Measurements from ENCODE around the gene TRMO. TPM values are rescaled to one million over a fixed set of nuclear protein-coding genes. Genes with fewer than 3 reads are reported as not detected.

The TRMO gene
- total and polyA plus RNA-seq, 2 of the 8 experiments (the other 6 are each of a cell fraction or from before 2014, with no cell fraction given) = 4.6 to 5.6 TPM

- Histone ChIP-seq H3K14ac (ENCODE audit: insufficient read length) (no peak overlapping the region), H3K79me2 (ENCODE audit: control insufficient read depth in 1 of 2, insufficient read depth in 2 of 2, low read length in 2 of 2) (no peaks in the 10 kb centered on the region), H3K79me1 (ENCODE audit: low read depth, low read length) (no peaks in the 10 kb centered on the region), H4K5ac (ENCODE audit: insufficient read length, low read depth, low read length) (no peak overlapping the region), H2BK12ac (ENCODE audit: low read depth, low read length) (no peak overlapping the region), H2BK15ac (ENCODE audit: low read length) (no peak overlapping the region), H3K56ac (replicated peaks; ENCODE audit: insufficient read length, low read depth, low read length) (no peak overlapping the region), H4K91ac (replicated peaks; ENCODE audit: insufficient read length, low read length) (no peak overlapping the region), H3K4ac (replicated peaks; ENCODE audit: insufficient read length, low read depth, low read length) (no peak overlapping the region), H3K18ac (ENCODE audit: extremely low read depth, low read length) (no peak overlapping the region), H2BK5ac (ENCODE audit: low read depth, low read length) (no peak overlapping the region), H4K8ac (ENCODE audit: extremely low read depth, insufficient read depth, low read length) (no peak overlapping the region), H3K36me3 (ENCODE audit: control insufficient read depth in 2 of 4, insufficient read depth in 4 of 4, low read length in 3 of 4) (no peaks in the 10 kb centered on the region), H3K4me3 (ENCODE audit: extremely low read depth in 1 of 4, insufficient read depth in 2 of 4, low read depth in 3 of 4, low read length in 4 of 4) (no peak overlapping the region), H2BK120ac (replicated peaks; ENCODE audit: low read depth, low read length) (no peak overlapping the region), H3K9me3 (ENCODE audit: insufficient read depth in 2 of 2, low read depth in 1 of 2, low read length in 1 of 2) (no peaks in the 10 kb centered on the region), H4K20me1 (replicated peaks in 1 of 2; ENCODE audit: control insufficient read depth in 1 of 2, insufficient read depth in 2 of 2, low read length in 2 of 2) (no peaks in the 10 kb centered on the region), H3K9ac (replicated peaks in 1 of 4; ENCODE audit: extremely low read depth in 1 of 4, low read depth in 3 of 4, low read length in 3 of 4) (no peak overlapping the region), H3K27ac (ENCODE audit: low read depth, low read length) (no peak overlapping the region), H2AFZ (ENCODE audit: low read length) (no peak overlapping the region), H3K23ac (ENCODE audit: insufficient read length) (no peak overlapping the region), H3K27me3 (replicated peaks in 1 of 4; ENCODE audit: control insufficient read depth in 3 of 4, extremely low read depth in 1 of 4, insufficient read depth in 3 of 4, low read length in 3 of 4) (peaks cover 0 to 3% (median under 1%) of the 10 kb centered on the region in 4 experiments; a peak in 3 of 7 replicates), H2AK5ac (ENCODE audit: low read depth, low read length) (no peak overlapping the region), H3K4me2 (ENCODE audit: insufficient read depth in 1 of 2, low read depth in 2 of 2, low read length in 2 of 2) (no peak overlapping the region), H2BK20ac (ENCODE audit: low read length) (no peak overlapping the region), H3K4me1 (replicated peaks in 1 of 4; ENCODE audit: control insufficient read depth in 3 of 4, insufficient read depth in 4 of 4, low read length in 3 of 4) (no peaks in the 10 kb centered on the region; a peak in 1 of 7 replicates), H3K23me2 (ENCODE audit: low read depth, low read length) (peaks cover 8% of the 10 kb centered on the region)
- WGBS, 2 experiments (ENCODE audit: extremely low coverage in 1 of 2, insufficient coverage in 1 of 2, insufficient read length in 1 of 2, insufficient replicate concordance in 2 of 2, low coverage in 1 of 2, low lambda C conversion rate in 2 of 2, missing lambda C conversion rate in 1 of 2) = 80% methylated on average over 5 of the region's 5 CpGs; no CpG with 5 or more reads in 1 of the 2 experiments
- POLR2A ChIA-PET (ENCODE audit: partially characterized antibody) = no interaction called here
- DNase-seq (ENCODE audit: low read depth in 1 of 2, low spot score in 2 of 2) (no peak), FAIRE-seq (no peak)
- CTCF ChIA-PET (ENCODE audit: partially characterized antibody) = interaction anchor here (0.6 to 0.8 kb wide), 4 partner anchors 29 to 367 kb away, joined by 3 to 4 read pairs (median 4); no protein-coding TSS in a partner anchor
- TF ChIP-seq SP4 (IDR thresholded peaks at IDR 0.05; ENCODE audit: low read length) (no peak), SP2 (IDR thresholded peaks at IDR 0.05; ENCODE audit: low read length) (no peak), CREB1 (IDR thresholded peaks at IDR 0.05) (no peak), CHD2 (IDR thresholded peaks at IDR 0.05; ENCODE audit: low read length) (no peak), POLR2A (IDR thresholded peaks at IDR 0.05; ENCODE audit: control extremely low read depth in 1 of 2, low read depth in 2 of 2, low read length in 2 of 2) (no peak), SIX5 (IDR thresholded peaks at IDR 0.05; ENCODE audit: low read depth, low read length) (no peak), BACH1 (IDR thresholded peaks at IDR 0.05; ENCODE audit: low read length) (no peak), CHD1 (IDR thresholded peaks at IDR 0.05; ENCODE audit: low read depth, low read length) (no peak), ZNF274 (IDR thresholded peaks at IDR 0.05; ENCODE audit: borderline replicate concordance, extremely low read depth, low read length) (no peak), EGR1 (IDR thresholded peaks at IDR 0.05; ENCODE audit: borderline replicate concordance, low read depth, low read length) (no peak), ATF2 (IDR thresholded peaks at IDR 0.05; ENCODE audit: low read length) (no peak), RAD21 (IDR thresholded peaks at IDR 0.05 in 1 of 2, conservative IDR thresholded peaks at IDR 0.05 in 1 of 2; ENCODE audit: low read depth in 2 of 2, low read length in 2 of 2) (no peak)
These were observed 3.4 kb upstream of the TRMO start for GRCh38 chr9:97925497-97926334.

Measured in H1 (cell line).